ENCODE results near the gene PI16.
"Not testable (repeated sequence)": the region's sequence is repeated elsewhere in the genome, so short reads cannot be mapped to it uniquely, and the experiment has no call there.

PI16 gene

GRCh38 chr6:36936824-36937223, 17.7 kb upstream of the PI16 start:
- DNase-seq (ENCODE audit: low read depth), result no peak
- no peak for TF ChIP-seq CTCF (IDR thresholded peaks at IDR 0.05; ENCODE audit: insufficient read depth, low read depth, low read length, missing control alignments)
- H3K4me3 ChIP-seq (ENCODE audit: low read length), result no peak overlapping the region

- no peak overlapping the region for H3K4me3 ChIP-seq (ENCODE audit: low read length)
- DNase-seq (ENCODE audit: low read depth), result no peak
- no peak for TF ChIP-seq CTCF (IDR thresholded peaks at IDR 0.05; ENCODE audit: insufficient read depth, low read depth, low read length, missing control alignments)
These were observed 16.6 kb upstream of the PI16 start for GRCh38 chr6:36937896-36938295.

- peak; percentile 86 for DNase-seq (ENCODE audit: low read depth)
- H3K4me3 ChIP-seq (ENCODE audit: low read length), result no peak overlapping the region
- TF ChIP-seq CTCF (IDR thresholded peaks at IDR 0.05; ENCODE audit: insufficient read depth, low read depth, low read length, missing control alignments), result no peak
These were observed 16.0 kb upstream of the PI16 start for GRCh38 chr6:36938536-36938935.

- not testable (repeated sequence) for H3K4me3 ChIP-seq (ENCODE audit: low read length)
These were observed 15.5 kb upstream of the PI16 start for GRCh38 chr6:36939005-36939404.

GRCh38 chr6:36940027-36940426, 14.5 kb upstream of the PI16 start:
- TF ChIP-seq CTCF (IDR thresholded peaks at IDR 0.05; ENCODE audit: insufficient read depth, low read depth, low read length, missing control alignments), result no peak
- DNase-seq (ENCODE audit: low read depth), result no peak
- H3K4me3 ChIP-seq (ENCODE audit: low read length), result no peak overlapping the region

More at GRCh38 chr6:36939005-36939404, 15.5 kb upstream of the PI16 start:
- not testable (repeated sequence) for DNase-seq (ENCODE audit: low read depth)

- H3K4me3 ChIP-seq (ENCODE audit: low read length); DNase-seq (ENCODE audit: low read depth): not testable (repeated sequence)
These were observed 13.0 kb upstream of the PI16 start for GRCh38 chr6:36941561-36941960.

GRCh38 chr6:36942329-36942728, 12.2 kb upstream of the PI16 start:
- DNase-seq (ENCODE audit: low read depth); H3K4me3 ChIP-seq (ENCODE audit: low read length): not testable (repeated sequence)

GRCh38 chr6:36944650-36945049, 9.9 kb upstream of the PI16 start:
- no peak overlapping the region for H3K4me3 ChIP-seq (ENCODE audit: low read length)
- DNase-seq (ENCODE audit: low read depth), result no peak
- TF ChIP-seq CTCF (IDR thresholded peaks at IDR 0.05; ENCODE audit: insufficient read depth, low read depth, low read length, missing control alignments), result no peak

GRCh38 chr6:36945301-36945700, 9.2 kb upstream of the PI16 start:
- DNase-seq (ENCODE audit: low read depth), result no peak
- H3K4me3 ChIP-seq (ENCODE audit: low read length), result no peak overlapping the region
- TF ChIP-seq CTCF (IDR thresholded peaks at IDR 0.05; ENCODE audit: insufficient read depth, low read depth, low read length, missing control alignments), result no peak

All from epithelial cell of esophagus (primary cell).